Natural killer cell treated with Interleukin-12 subunit alpha and Interleukin-12 subunit beta and Interleukin-15 and Interleukin-18, amount 100 ng/mL, for 72 hours (primary cell): ENCODE measurements around the gene KIDINS220. TPM values are rescaled to one million over a fixed set of nuclear protein-coding genes. Genes with fewer than 3 reads are reported as not detected.

Source experiments
- ATAC-seq, 2 donors: fragments of 150-1000 bp; cut with Tn5 transposase in 1 of 2; sonication (Bioruptor Pico), chemical (Tn5 transposase) in 1 of 2; 2 replicates each; pipeline ENCODE4 v1.10.0; 2021
- DNase-seq: peaks from one replicate; pipeline ENCODE4 v3.0.0; 2022; ENCODE audit warnings: low spot score
- H3K27ac Mint-ChIP-seq, 2 donors: 1 replicate in 1 of 2; 2 replicates in 1 of 2; pipeline ENCODE4 v1.8.0; 2022; ENCODE audit warnings: mixed read lengths in 2 of 2, mild to moderate bottlenecking in 1 of 2, moderate library complexity in 1 of 2
- H3K27me3 Mint-ChIP-seq, 2 donors: 1 replicate in 1 of 2; 2 replicates in 1 of 2; pipeline ENCODE4 v1.8.0; 2022; ENCODE audit warnings: mixed read lengths in 2 of 2
- H3K36me3 Mint-ChIP-seq: one replicate; pipeline ENCODE4 v1.8.0; 2022; ENCODE audit warnings: mixed read lengths
- H3K4me1 Mint-ChIP-seq, 2 donors: 1 replicate in 1 of 2; 2 replicates in 1 of 2; pipeline ENCODE4 v1.8.0; 2022; ENCODE audit warnings: low read depth in 2 of 2, mixed read lengths in 2 of 2, mild to moderate bottlenecking in 1 of 2
- H3K4me3 Mint-ChIP-seq: one replicate; pipeline ENCODE4 v1.8.0; 2022; ENCODE audit warnings: mixed read lengths
- H3K9me3 Mint-ChIP-seq: 2 replicates; pipeline ENCODE4 v1.8.0; 2022; ENCODE audit warnings: mixed read lengths
- total RNA-seq, 2 donors: library from RNA; stranded (reverse); gene quantifications; one replicate each; pipeline ENCODE4 v1.2.3, GENCODE V29; 2022

Gene KIDINS220
- total RNA-seq, 2 donors from 2014 or later, result 39.1 to 43.8 TPM

- Mint-ChIP-seq H3K36me3 (no peaks in the 10 kb centered on the region), H3K4me1 (no peaks in the 10 kb centered on the region), H3K4me3 (no peak overlapping the region), H3K9me3 (no peaks in the 10 kb centered on the region), H3K27ac (no peak overlapping the region), H3K27me3 (peaks cover 3 to 5% of the 10 kb centered on the region in 2 donors)
- DNase-seq, result no peak
- ATAC-seq, result no peak
Measured at GRCh38 chr2:8862230-8862629, 24.8 kb upstream of the KIDINS220 start.

GRCh38 chr2:8861797-8862196 lies 24.4 kb upstream of the KIDINS220 start:
- no peak for ATAC-seq

DNA sequence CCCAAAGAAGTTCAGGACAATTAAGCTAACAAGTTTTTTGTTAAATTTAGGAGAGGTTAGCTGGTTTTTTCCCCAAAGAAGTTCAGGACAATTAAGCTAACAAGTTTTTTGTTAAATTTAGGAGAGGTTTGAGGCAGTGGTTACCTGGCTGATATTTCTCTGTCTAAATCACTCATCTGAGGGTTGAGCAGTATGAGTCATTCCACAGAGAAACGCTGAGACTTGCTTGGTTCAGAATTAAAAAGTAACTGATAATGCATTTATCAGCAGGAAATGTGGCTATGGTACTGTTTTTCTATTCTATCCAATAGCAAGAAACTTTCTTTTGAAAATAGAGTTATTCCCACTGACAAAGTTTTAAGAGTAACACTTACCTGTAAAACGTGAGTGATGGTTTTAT lies 22.8 kb upstream of the KIDINS220 start:
- H3K27me3 Mint-ChIP-seq, result peaks cover 3 to 5% of the 10 kb centered on the region in 2 donors
- no peak overlapping the region for H3K4me3 Mint-ChIP-seq
- H3K36me3 Mint-ChIP-seq, result no peaks in the 10 kb centered on the region
- H3K4me1 Mint-ChIP-seq, result no peaks in the 10 kb centered on the region
- ATAC-seq (no peak), DNase-seq (no peak)
- H3K27ac Mint-ChIP-seq, result no peak overlapping the region
- H3K9me3 Mint-ChIP-seq, result no peaks in the 10 kb centered on the region

More at GRCh38 chr2:8861797-8862196, 24.4 kb upstream of the KIDINS220 start:
- Mint-ChIP-seq H3K27me3 (peaks cover 3 to 5% of the 10 kb centered on the region in 2 donors), H3K36me3 (no peaks in the 10 kb centered on the region), H3K27ac (no peak overlapping the region), H3K4me3 (no peak overlapping the region), H3K4me1 (no peaks in the 10 kb centered on the region), H3K9me3 (no peaks in the 10 kb centered on the region)
- DNase-seq, result no peak

DNA sequence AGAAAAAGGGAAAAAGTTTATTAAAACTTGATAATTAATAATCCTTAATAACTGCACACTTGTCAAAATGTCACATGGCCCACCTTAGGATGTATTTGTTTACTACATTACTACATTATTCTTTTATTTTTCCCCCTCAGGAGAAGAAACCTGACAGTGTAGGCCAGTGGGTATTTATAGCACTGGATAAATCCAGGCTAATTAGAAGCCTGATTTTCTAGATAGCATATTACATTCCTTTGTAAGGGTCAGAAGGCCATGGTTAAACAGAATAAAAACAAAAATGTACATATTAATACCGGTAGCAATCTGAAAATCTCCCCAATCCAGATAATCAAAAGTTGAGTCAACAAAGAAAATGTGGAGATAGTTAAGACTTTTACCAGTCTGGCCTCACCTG lies 21.5 kb upstream of the KIDINS220 start:
- no peak overlapping the region for H3K4me3 Mint-ChIP-seq
- H3K27me3 Mint-ChIP-seq, result peaks cover 3 to 5% of the 10 kb centered on the region in 2 donors
- no peak for ATAC-seq
- H3K4me1 Mint-ChIP-seq, result no peaks in the 10 kb centered on the region
- no peaks in the 10 kb centered on the region for H3K36me3 Mint-ChIP-seq
- no peak for DNase-seq
- no peak overlapping the region for H3K27ac Mint-ChIP-seq
- H3K9me3 Mint-ChIP-seq, result no peaks in the 10 kb centered on the region

GRCh38 chr2:8858264-8858663 lies 20.9 kb upstream of the KIDINS220 start:
- peaks cover 0 to 5% of the 10 kb centered on the region in 2 donors for H3K27me3 Mint-ChIP-seq
- no peak for ATAC-seq
- H3K36me3 Mint-ChIP-seq, result no peaks in the 10 kb centered on the region
- H3K4me1 Mint-ChIP-seq, result no peaks in the 10 kb centered on the region
- H3K9me3 Mint-ChIP-seq, result no peaks in the 10 kb centered on the region
- DNase-seq, result no peak
- H3K27ac Mint-ChIP-seq, result no peak overlapping the region
- H3K4me3 Mint-ChIP-seq, result no peak overlapping the region

GRCh38 chr2:8857709-8858108 lies 20.3 kb upstream of the KIDINS220 start:
- Mint-ChIP-seq H3K27me3 (peaks cover 0 to 5% of the 10 kb centered on the region in 2 donors), H3K9me3 (no peaks in the 10 kb centered on the region), H3K36me3 (no peaks in the 10 kb centered on the region), H3K4me1 (no peaks in the 10 kb centered on the region), H3K4me3 (no peak overlapping the region), H3K27ac (no peak overlapping the region)
- ATAC-seq (no peak), DNase-seq (no peak)

GRCh38 chr2:8856176-8856575 lies 18.8 kb upstream of the KIDINS220 start:
- Mint-ChIP-seq H3K27me3 (peaks cover 2 to 5% of the 10 kb centered on the region in 2 donors), H3K4me3 (no peak overlapping the region), H3K36me3 (no peaks in the 10 kb centered on the region), H3K9me3 (no peaks in the 10 kb centered on the region), H3K4me1 (no peaks in the 10 kb centered on the region), H3K27ac (no peak overlapping the region)
- ATAC-seq, result no peak
- DNase-seq, result no peak

GRCh38 chr2:8855010-8855409 lies 17.6 kb upstream of the KIDINS220 start:
- ATAC-seq, result no peak
- no peak for DNase-seq
- Mint-ChIP-seq H3K27ac (no peak overlapping the region), H3K36me3 (no peaks in the 10 kb centered on the region), H3K4me3 (no peak overlapping the region), H3K9me3 (no peaks in the 10 kb centered on the region), H3K27me3 (peaks cover 2 to 4% of the 10 kb centered on the region in 2 donors), H3K4me1 (no peaks in the 10 kb centered on the region)

DNA sequence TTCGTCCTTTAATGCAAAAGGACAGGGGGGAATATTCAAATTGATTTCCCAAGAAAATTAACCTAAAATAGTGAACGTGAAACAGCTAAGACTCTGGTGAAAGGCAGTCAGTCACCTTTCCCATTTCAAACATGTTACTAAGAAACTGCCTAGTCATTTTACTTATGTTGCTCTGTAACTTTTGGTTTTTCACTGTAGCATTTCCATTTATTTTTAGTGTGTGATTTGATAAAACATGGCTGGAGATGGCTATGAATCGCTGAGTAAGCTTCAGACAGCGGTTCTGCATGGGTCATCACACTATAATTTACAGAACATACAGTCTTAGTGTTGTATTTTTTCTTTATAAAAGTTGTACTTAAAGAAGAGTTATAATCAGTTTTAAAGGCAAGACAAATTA lies 16.0 kb upstream of the KIDINS220 start:
- Mint-ChIP-seq H3K9me3 (no peaks in the 10 kb centered on the region), H3K36me3 (no peaks in the 10 kb centered on the region), H3K27me3 (peaks cover 2 to 8% of the 10 kb centered on the region in 2 donors), H3K4me3 (no peak overlapping the region), H3K4me1 (peaks cover 0 to 2% of the 10 kb centered on the region in 2 donors), H3K27ac (no peak overlapping the region)
- DNase-seq (no peak), ATAC-seq (no peak)

DNA sequence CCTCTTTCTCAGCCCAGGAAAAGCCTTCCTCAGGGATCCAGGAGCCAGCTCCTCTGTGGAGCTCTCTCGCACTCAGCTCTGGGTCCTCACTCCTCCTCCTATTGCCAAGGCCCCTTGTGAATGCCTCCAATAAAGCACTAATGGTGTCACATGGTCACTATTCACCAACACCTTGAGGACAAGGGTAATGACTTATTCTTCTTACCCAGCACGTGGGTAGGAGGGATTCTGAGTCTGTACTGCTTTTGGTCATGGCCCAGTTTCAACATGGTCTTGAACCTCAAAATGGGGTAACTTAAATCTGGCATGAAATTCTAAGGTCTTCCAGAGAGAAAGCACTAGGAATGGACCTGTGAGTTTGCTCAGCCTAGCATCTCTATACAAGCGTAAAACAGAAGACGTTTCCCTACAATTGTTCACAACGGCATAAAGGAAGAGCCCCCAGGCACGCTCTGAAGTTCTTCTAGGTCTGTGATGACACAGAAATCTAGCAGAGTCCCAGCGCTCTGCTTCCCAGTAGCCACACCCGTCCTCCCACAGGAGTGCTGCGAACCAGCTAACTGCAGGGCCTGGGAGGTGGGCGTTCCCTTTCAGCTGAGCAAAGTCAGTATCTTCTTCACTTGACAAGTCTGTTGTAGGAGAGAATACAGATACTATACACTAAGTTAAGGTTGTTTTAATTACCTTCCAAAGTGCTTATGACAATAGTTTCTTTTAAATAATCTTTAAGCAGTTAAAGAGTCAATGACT lies 14.6 kb upstream of the KIDINS220 start:
- Mint-ChIP-seq H3K4me3 (no peak overlapping the region), H3K27me3 (peaks cover 3 to 9% of the 10 kb centered on the region in 2 donors), H3K9me3 (no peaks in the 10 kb centered on the region), H3K36me3 (no peaks in the 10 kb centered on the region), H3K4me1 (peaks cover 0 to 2% of the 10 kb centered on the region in 2 donors), H3K27ac (no peak overlapping the region)
- ATAC-seq (no peak), DNase-seq (no peak)

DNA sequence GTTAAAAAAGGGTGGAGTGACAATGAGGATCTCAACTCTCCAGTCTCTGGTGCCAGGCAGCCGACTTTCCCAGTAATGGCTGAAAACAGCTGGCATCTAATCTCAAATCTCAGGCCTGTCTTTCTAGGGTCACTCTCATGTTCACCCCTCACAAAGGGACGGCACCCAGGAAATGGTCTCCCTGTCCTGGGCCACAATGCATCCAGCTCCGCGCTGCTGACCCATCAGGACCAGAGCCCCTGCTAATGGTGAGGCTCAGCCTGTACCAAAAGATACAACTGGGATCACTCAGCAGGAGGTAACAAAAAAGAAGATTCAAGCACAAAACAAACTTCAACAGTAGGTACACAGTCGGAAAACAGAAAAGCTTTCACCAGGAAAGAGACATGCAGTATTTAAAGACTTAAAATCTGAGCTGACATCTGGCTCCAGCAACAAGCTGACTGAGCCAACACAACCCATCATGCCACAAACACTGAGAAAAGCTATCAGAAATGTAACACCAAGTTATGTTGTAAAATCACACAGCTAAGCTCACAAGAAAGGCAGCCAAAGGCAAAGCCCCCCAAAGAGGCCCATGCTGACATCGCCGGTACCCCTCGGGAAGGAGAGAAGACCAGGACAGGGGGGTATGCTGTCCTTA lies 13.6 kb upstream of the KIDINS220 start:
- Mint-ChIP-seq H3K27ac (no peak overlapping the region), H3K9me3 (no peaks in the 10 kb centered on the region), H3K36me3 (no peaks in the 10 kb centered on the region), H3K27me3 (peaks cover 13 to 19% of the 10 kb centered on the region in 2 donors), H3K4me1 (peaks cover 0 to 2% of the 10 kb centered on the region in 2 donors), H3K4me3 (no peak overlapping the region)
- ATAC-seq (no peak), DNase-seq (no peak)

GRCh38 chr2:8849327-8849726 lies 11.9 kb upstream of the KIDINS220 start:
- no peak overlapping the region for H3K4me3 Mint-ChIP-seq
- no peak for ATAC-seq

DNA sequence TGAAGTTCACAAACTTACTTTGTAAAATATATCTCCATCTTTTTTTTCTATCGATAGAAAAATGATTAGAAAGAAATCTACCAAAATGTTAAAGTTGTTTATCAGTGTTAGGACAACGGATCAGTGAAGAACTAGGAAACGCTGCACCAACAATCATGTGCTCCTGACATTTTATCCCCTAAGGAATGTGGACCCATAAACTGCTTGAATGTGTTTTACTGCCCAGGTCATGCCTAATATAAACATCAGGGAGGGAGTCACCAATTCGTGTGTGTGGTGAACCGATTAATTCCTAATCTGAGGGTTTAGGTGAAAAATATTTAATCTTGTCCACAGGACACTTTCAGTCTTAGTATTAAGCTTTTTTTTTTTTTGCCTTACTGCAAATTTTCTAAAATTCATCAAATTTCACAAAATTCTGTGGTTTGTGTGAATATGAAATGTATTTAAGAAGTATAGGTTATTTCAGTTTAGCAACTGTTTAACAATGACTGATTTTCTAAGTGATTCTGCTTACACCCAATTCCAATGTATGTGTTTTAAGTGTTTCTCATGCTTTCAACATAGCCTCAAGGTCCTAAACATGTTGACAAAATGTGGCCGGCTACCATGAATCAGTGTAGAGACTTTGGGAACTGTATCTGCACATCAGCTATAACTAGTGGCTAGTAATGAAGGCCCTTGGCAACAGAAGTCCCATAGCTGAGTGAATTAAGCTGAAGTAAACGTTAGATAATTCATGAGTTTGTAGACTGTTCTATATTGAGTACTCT lies 11.1 kb upstream of the KIDINS220 start:
- DNase-seq (no peak), ATAC-seq (no peak)

More at GRCh38 chr2:8849327-8849726, 11.9 kb upstream of the KIDINS220 start:
- peaks cover 0 to 2% of the 10 kb centered on the region in 2 donors for H3K4me1 Mint-ChIP-seq
- no peaks in the 10 kb centered on the region for H3K36me3 Mint-ChIP-seq
- DNase-seq, result no peak
- H3K9me3 Mint-ChIP-seq, result no peaks in the 10 kb centered on the region
- peaks cover 22 to 33% of the 10 kb centered on the region in 2 donors for H3K27me3 Mint-ChIP-seq
- H3K27ac Mint-ChIP-seq, result no peak overlapping the region

DNA sequence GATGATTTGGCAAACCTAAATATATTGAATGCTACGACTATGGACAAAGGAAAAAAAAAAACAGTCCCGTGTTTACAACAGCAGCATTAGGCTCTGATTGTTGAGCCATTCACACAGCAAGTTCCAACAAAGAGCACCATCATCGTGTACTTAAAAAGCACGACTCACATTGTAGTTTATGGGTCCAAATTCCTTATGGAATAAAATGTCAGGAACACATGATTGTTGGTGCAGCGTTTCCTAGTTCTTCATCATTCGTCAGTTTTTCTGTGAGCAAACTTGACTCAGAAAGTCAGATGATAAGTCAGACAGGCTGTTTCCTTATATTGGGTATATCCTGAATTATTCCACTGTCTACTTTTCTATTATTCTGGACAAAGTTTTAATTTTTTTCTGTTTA lies 10.0 kb upstream of the KIDINS220 start:
- H3K36me3 Mint-ChIP-seq, result no peaks in the 10 kb centered on the region
- no peaks in the 10 kb centered on the region for H3K9me3 Mint-ChIP-seq
- peaks cover 0 to 2% of the 10 kb centered on the region in 2 donors for H3K4me1 Mint-ChIP-seq
- peaks cover 26 to 33% of the 10 kb centered on the region in 2 donors for H3K27me3 Mint-ChIP-seq
- H3K27ac Mint-ChIP-seq, result no peak overlapping the region
- DNase-seq, result no peak
- ATAC-seq, result no peak
- no peak overlapping the region for H3K4me3 Mint-ChIP-seq

More for the DNA sequence above, 11.1 kb upstream of the KIDINS220 start:
- no peak overlapping the region for H3K27ac Mint-ChIP-seq
- no peaks in the 10 kb centered on the region for H3K36me3 Mint-ChIP-seq
- no peaks in the 10 kb centered on the region for H3K9me3 Mint-ChIP-seq
- peaks cover 26 to 33% of the 10 kb centered on the region in 2 donors for H3K27me3 Mint-ChIP-seq
- no peak overlapping the region for H3K4me3 Mint-ChIP-seq
- peaks cover 0 to 2% of the 10 kb centered on the region in 2 donors for H3K4me1 Mint-ChIP-seq
